ENCODE measurements around the gene CCDC88C.

GRCh38 chr14:91420686-91421085 lies 3.1 kb upstream of the CCDC88C start:
- no peak for TF ChIP-seq POLR2A (IDR thresholded peaks at IDR 0.05)
- no peak for TF ChIP-seq POLR2AphosphoS5 (IDR thresholded peaks at IDR 0.05)
- TF ChIP-seq, protein P1, sequence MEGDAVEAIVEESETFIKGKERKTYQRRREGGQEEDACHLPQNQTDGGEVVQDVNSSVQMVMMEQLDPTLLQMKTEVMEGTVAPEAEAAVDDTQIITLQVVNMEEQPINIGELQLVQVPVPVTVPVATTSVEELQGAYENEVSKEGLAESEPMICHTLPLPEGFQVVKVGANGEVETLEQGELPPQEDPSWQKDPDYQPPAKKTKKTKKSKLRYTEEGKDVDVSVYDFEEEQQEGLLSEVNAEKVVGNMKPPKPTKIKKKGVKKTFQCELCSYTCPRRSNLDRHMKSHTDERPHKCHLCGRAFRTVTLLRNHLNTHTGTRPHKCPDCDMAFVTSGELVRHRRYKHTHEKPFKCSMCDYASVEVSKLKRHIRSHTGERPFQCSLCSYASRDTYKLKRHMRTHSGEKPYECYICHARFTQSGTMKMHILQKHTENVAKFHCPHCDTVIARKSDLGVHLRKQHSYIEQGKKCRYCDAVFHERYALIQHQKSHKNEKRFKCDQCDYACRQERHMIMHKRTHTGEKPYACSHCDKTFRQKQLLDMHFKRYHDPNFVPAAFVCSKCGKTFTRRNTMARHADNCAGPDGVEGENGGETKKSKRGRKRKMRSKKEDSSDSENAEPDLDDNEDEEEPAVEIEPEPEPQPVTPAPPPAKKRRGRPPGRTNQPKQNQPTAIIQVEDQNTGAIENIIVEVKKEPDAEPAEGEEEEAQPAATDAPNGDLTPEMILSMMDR (IDR thresholded peaks at IDR 0.05) = no peak

Measured in upper lobe of left lung (tissue), 4 donors.